ENCODE measurements around the gene CERT1. TPM values are rescaled to one million over a fixed set of nuclear protein-coding genes. Genes with fewer than 3 reads are reported as not detected.
A peak's percentile ranks its signal among the peaks of the same experiment; 100 is the strongest.

CERT1 gene
- polyA plus RNA-seq, 3 donors: 16.6 to 50.5 (median 45.9) TPM

GRCh38 chr5:75536694-75537360 lies 25.4 kb upstream of the CERT1 start:
- Histone ChIP-seq H3K27ac (ENCODE audit: low read depth in 1 of 2, low read length in 2 of 2) (peak overlapping the region in 1 of 2 donors; percentile 67), H3K79me2 (ENCODE audit: insufficient read depth, low read length) (peaks cover 97% of the 10 kb centered on the region), H4K20me1 (ENCODE audit: insufficient read depth, low read length) (peaks cover 63% of the 10 kb centered on the region), H3K9ac (ENCODE audit: insufficient read depth, low read length, poor library complexity, severe bottlenecking) (no peak overlapping the region), H3K9me3 (replicated peaks in 1 of 2; ENCODE audit: control insufficient read depth in 1 of 2, insufficient read depth in 1 of 2, low read length in 2 of 2) (no peaks in the 10 kb centered on the region), H3K27me3 (ENCODE audit: control insufficient read depth in 2 of 2, insufficient read depth in 2 of 2, low read length in 2 of 2) (no peaks in the 10 kb centered on the region), H3K4me3 (replicated peaks in 1 of 3; ENCODE audit: low read depth in 2 of 3, low read length in 3 of 3) (peak overlapping the region in 1 of 3 experiments; percentile 7), H3K4me2 (replicated peaks; ENCODE audit: extremely low read depth, low read length, poor library complexity, severe bottlenecking) (no peak overlapping the region), H3K4me1 (ENCODE audit: control insufficient read depth in 1 of 2, insufficient read depth in 2 of 2, low read length in 2 of 2) (peaks cover 20 to 21% of the 10 kb centered on the region in 2 donors), H3K36me3 (replicated peaks in 1 of 2; ENCODE audit: control insufficient read depth in 1 of 2, insufficient read depth in 2 of 2, low read length in 2 of 2) (peaks cover 2 to 31% of the 10 kb centered on the region in 2 donors), H2AFZ (ENCODE audit: insufficient read depth, low read depth, low read length, poor library complexity, severe bottlenecking) (no peak overlapping the region)
- Mint-ChIP-seq H3K4me1 (peaks cover 33% of the 10 kb centered on the region), H3K4me3 (no peak overlapping the region), H3K9me3 (peaks cover 6 to 12% (median 9%) of the 10 kb centered on the region in 7 donors), H3K36me3 (peaks cover 29 to 51% of the 10 kb centered on the region in 2 donors), H3K27ac (peak overlapping the region in 4 of 7 donors; percentile 37 to 60 (median 51)), H3K27me3 (ENCODE audit: low read depth in 3 of 3) (no peaks in the 10 kb centered on the region)
- intact Hi-C loops (cut with micrococcal nuclease): no loop called here
- WGBS (ENCODE audit: insufficient coverage): 85% methylated on average over 4 of the region's 6 CpGs
- TF ChIP-seq, protein P1, sequence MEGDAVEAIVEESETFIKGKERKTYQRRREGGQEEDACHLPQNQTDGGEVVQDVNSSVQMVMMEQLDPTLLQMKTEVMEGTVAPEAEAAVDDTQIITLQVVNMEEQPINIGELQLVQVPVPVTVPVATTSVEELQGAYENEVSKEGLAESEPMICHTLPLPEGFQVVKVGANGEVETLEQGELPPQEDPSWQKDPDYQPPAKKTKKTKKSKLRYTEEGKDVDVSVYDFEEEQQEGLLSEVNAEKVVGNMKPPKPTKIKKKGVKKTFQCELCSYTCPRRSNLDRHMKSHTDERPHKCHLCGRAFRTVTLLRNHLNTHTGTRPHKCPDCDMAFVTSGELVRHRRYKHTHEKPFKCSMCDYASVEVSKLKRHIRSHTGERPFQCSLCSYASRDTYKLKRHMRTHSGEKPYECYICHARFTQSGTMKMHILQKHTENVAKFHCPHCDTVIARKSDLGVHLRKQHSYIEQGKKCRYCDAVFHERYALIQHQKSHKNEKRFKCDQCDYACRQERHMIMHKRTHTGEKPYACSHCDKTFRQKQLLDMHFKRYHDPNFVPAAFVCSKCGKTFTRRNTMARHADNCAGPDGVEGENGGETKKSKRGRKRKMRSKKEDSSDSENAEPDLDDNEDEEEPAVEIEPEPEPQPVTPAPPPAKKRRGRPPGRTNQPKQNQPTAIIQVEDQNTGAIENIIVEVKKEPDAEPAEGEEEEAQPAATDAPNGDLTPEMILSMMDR (IDR thresholded peaks at IDR 0.05): no peak
- DNase-seq: no peak

DNA sequence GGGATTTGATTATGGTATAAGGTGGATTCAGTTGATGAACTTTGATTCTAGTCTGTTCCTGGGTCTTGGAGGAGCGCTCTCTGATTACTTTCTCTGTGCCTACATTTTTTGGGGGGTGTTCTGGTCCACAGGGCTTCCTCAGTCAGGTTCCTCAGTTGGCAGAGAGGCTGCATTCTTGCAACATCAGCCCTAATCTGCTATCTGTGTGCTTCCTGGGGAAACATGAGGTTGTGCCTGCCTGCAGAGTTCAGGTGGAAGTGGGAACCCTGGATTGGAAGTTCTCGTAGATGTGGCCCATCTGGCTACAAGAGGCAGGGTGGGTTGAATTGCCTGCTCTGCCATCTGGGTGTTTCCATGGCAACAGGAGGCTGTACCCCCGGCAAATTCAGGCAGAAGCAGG lies 24.7 kb upstream of the CERT1 start:
- H3K36me3 Mint-ChIP-seq: peaks cover 29 to 54% of the 10 kb centered on the region in 2 donors
- Histone ChIP-seq H3K4me1 (ENCODE audit: control insufficient read depth in 1 of 2, insufficient read depth in 2 of 2, low read length in 2 of 2) (peaks cover 20 to 21% of the 10 kb centered on the region in 2 donors), H3K9ac (ENCODE audit: insufficient read depth, low read length, poor library complexity, severe bottlenecking) (no peak overlapping the region), H3K9me3 (replicated peaks in 1 of 2; ENCODE audit: control insufficient read depth in 1 of 2, insufficient read depth in 1 of 2, low read length in 2 of 2) (no peaks in the 10 kb centered on the region), H4K20me1 (ENCODE audit: insufficient read depth, low read length) (peaks cover 57% of the 10 kb centered on the region), H3K27me3 (ENCODE audit: control insufficient read depth in 2 of 2, insufficient read depth in 2 of 2, low read length in 2 of 2) (no peaks in the 10 kb centered on the region), H3K36me3 (replicated peaks in 1 of 2; ENCODE audit: control insufficient read depth in 1 of 2, insufficient read depth in 2 of 2, low read length in 2 of 2) (peaks cover 2 to 31% of the 10 kb centered on the region in 2 donors), H2AFZ (ENCODE audit: insufficient read depth, low read depth, low read length, poor library complexity, severe bottlenecking) (no peak overlapping the region), H3K4me3 (replicated peaks in 1 of 3; ENCODE audit: low read depth in 2 of 3, low read length in 3 of 3) (peak overlapping the region in 1 of 3 experiments; percentile 7), H3K79me2 (ENCODE audit: insufficient read depth, low read length) (peaks cover 98% of the 10 kb centered on the region), H3K27ac (ENCODE audit: low read depth in 1 of 2, low read length in 2 of 2) (peak overlapping the region in 1 of 2 donors; percentile 67), H3K4me2 (replicated peaks; ENCODE audit: extremely low read depth, low read length, poor library complexity, severe bottlenecking) (no peak overlapping the region)
- H3K4me3 Mint-ChIP-seq: peak overlapping the region in 1 of 2 donors; percentile 24
- H3K4me1 Mint-ChIP-seq: peaks cover 33% of the 10 kb centered on the region
- TF ChIP-seq, protein P1 (IDR thresholded peaks at IDR 0.05): no peak
- H3K27me3 Mint-ChIP-seq (ENCODE audit: low read depth in 3 of 3): no peaks in the 10 kb centered on the region
- WGBS (ENCODE audit: insufficient coverage): 6% methylated on average over 2 of the region's 3 CpGs
- no peak for DNase-seq
- H3K27ac Mint-ChIP-seq: peak overlapping the region in 5 of 7 donors; percentile 5 to 72 (median 10)
- peaks cover 6 to 12% (median 9%) of the 10 kb centered on the region in 7 donors for H3K9me3 Mint-ChIP-seq
- intact Hi-C loops (cut with micrococcal nuclease): no loop called here
